CD4-positive, alpha-beta T cell treated with Interleukin-4 for 4 hours (primary cell): ENCODE results near the gene OR51S1.
"Not testable (repeated sequence)": the region's sequence is repeated elsewhere in the genome, so short reads cannot be mapped to it uniquely, and the experiment has no call there.

Source experiments
- DNase-seq: peaks from one replicate; pipeline ENCODE4 v3.0.0-alpha.2; 2020

The OR51S1 gene

GRCh38 chr11:4848908-4849532 lies at the start of gene OR51S1:
TSS of gene OR51S1 (minus strand) at chr11:4849208. CDS start at chr11:4849208, 0 bp downstream.
- no peak for DNase-seq

GRCh38 chr11:4891996-4892640 lies 43.1 kb upstream of the OR51S1 start:
- no peak for DNase-seq

GRCh38 chr11:4890279-4890678 lies 41.3 kb upstream of the OR51S1 start:
- no peak for DNase-seq

GRCh38 chr11:4887591-4887990 lies 38.6 kb upstream of the OR51S1 start:
- no peak for DNase-seq

- no peak for DNase-seq
Measured at GRCh38 chr11:4886186-4886585, 37.2 kb upstream of the OR51S1 start.

- DNase-seq: no peak
Measured at GRCh38 chr11:4884361-4884760, 35.4 kb upstream of the OR51S1 start.

GRCh38 chr11:4882543-4882942 lies 33.5 kb upstream of the OR51S1 start:
- DNase-seq: no peak

- no peak for DNase-seq
Measured at GRCh38 chr11:4881860-4882500, 33.0 kb upstream of the OR51S1 start, which contains the start of gene OR51T1. TSS of gene OR51T1 (plus strand) at chr11:4881900. CDS start at chr11:4881900, 0 bp downstream.

GRCh38 chr11:4881188-4881587 lies 32.2 kb upstream of the OR51S1 start:
- no peak for DNase-seq

GRCh38 chr11:4865855-4866254 lies 16.8 kb upstream of the OR51S1 start:
- DNase-seq: no peak

- no peak for DNase-seq
Measured at GRCh38 chr11:4863876-4864275, 14.9 kb upstream of the OR51S1 start.

GRCh38 chr11:4862447-4863236 lies 13.6 kb upstream of the OR51S1 start:
- no peak for DNase-seq

- DNase-seq: not testable (repeated sequence)
Measured at GRCh38 chr11:4854286-4854685, 5.3 kb upstream of the OR51S1 start.

GRCh38 chr11:4851033-4851432 lies 2.0 kb upstream of the OR51S1 start:
- DNase-seq: no peak

GRCh38 chr11:4839851-4840549 lies 9.0 kb downstream of the OR51S1 start:
- no peak for DNase-seq

- DNase-seq: no peak
Measured at GRCh38 chr11:4830909-4831308, 18.1 kb downstream of the OR51S1 start.

GRCh38 chr11:4830346-4830745 lies 18.7 kb downstream of the OR51S1 start:
- no peak for DNase-seq

- DNase-seq: no peak
Measured at GRCh38 chr11:4826425-4826824, 22.6 kb downstream of the OR51S1 start.

- DNase-seq: no peak
Measured at GRCh38 chr11:4825132-4825531, 23.9 kb downstream of the OR51S1 start.

- DNase-seq: no peak
Measured at GRCh38 chr11:4821021-4821420, 28.0 kb downstream of the OR51S1 start, which contains the start of gene OR51F2. TSS of gene OR51F2 (plus strand) at chr11:4821321. CDS start at chr11:4821422, 101 bp downstream.

- DNase-seq: no peak
Measured at GRCh38 chr11:4809246-4809645, 39.8 kb downstream of the OR51S1 start.

- no peak for DNase-seq
Measured at GRCh38 chr11:4808476-4808875, 40.5 kb downstream of the OR51S1 start.

- no peak for DNase-seq
Measured at GRCh38 chr11:4804280-4804679, 44.7 kb downstream of the OR51S1 start, which contains the start of gene OR52R1. TSS of gene OR52R1 (minus strand) at chr11:4804380. CDS start at chr11:4804380, 0 bp downstream.
